HepG2 (cell line): ENCODE data around the gene MARK2. TPM values are rescaled to one million over a fixed set of nuclear protein-coding genes. Genes with fewer than 3 reads are reported as not detected.

Experiments
- ASH2L ChIP-seq: fragments of 300-600, 200-600 bp; sonication (generic); IDR thresholded peaks from 2 replicates; pipeline ENCODE4 v1.7.0; 2017; ENCODE audit warnings: low read depth, mild to moderate bottlenecking, moderate library complexity, mixed read lengths, low read length; ENCODE audit not compliant: insufficient read length
- ATF4 ChIP-seq, 2 experiments: fragments of 450-650 bp in 1 of 2; sonication (generic) in 1 of 2; formaldehyde crosslinking; IDR thresholded peaks; 2 replicates each; pipeline versions ENCODE4 v1.5.0 to v1.8.0; 2020 to 2022; ENCODE audit warnings: mild to moderate bottlenecking in 1 of 2, missing genetic modification reagents in 1 of 2
- CCDC6 ChIP-seq: sonication (generic); formaldehyde crosslinking; IDR thresholded peaks from 2 replicates; pipeline ENCODE4 v1.8.1; 2022; ENCODE audit warnings: mild to moderate bottlenecking, missing genetic modification reagents, moderate library complexity
- ELF3 ChIP-seq: IDR thresholded peaks from 2 replicates; pipeline ENCODE4 v1.6.1; 2016; ENCODE audit warnings: missing genetic modification reagents, missing compliant biosample characterization
- FOXK2 ChIP-seq: fragments of 450-650 bp; IDR thresholded peaks from 2 replicates; pipeline ENCODE4 v1.6.1; 2016
- GMEB1 ChIP-seq: sonication (generic); formaldehyde crosslinking; IDR thresholded peaks from 2 replicates; pipeline ENCODE4 v1.5.1; 2020; ENCODE audit warnings: missing genetic modification reagents, mild to moderate bottlenecking, borderline replicate concordance
- HCFC1 ChIP-seq: fragments of 150-350 bp; IDR thresholded peaks from 2 replicates; pipeline ENCODE4 v1.6.1; 2014; ENCODE audit warnings: low read depth, low read length
- MAZ ChIP-seq, 2 experiments: sonication (generic) in 1 of 2; formaldehyde crosslinking in 1 of 2; IDR thresholded peaks; 2 replicates each; pipeline versions ENCODE4 v1.5.0 to v1.6.1; 2012 to 2020; ENCODE audit warnings: low read depth in 2 of 2, mild to moderate bottlenecking in 2 of 2, borderline replicate concordance in 1 of 2, improper control_type of control experiment in 1 of 2, low read length in 1 of 2, missing genetic modification reagents in 1 of 2, moderate library complexity in 1 of 2
- MIER2 ChIP-seq: IDR thresholded peaks from 2 replicates; pipeline ENCODE4 v1.6.1; 2016; ENCODE audit warnings: missing biosample characterization, missing genetic modification reagents
- MIXL1 ChIP-seq: IDR thresholded peaks from 2 replicates; pipeline ENCODE4 v1.6.1; 2016
- MNT ChIP-seq: fragments of 450-650 bp; IDR thresholded peaks from 2 replicates; pipeline ENCODE4 v1.6.1; 2016
- NCOA1 ChIP-seq: sonication (generic); formaldehyde crosslinking; IDR thresholded peaks from 2 replicates; pipeline ENCODE4 v1.9.0; 2021; ENCODE audit warnings: missing genetic modification reagents
- NPAS2 ChIP-seq: sonication (generic); formaldehyde crosslinking; IDR thresholded peaks from 2 replicates; pipeline ENCODE4 v1.8.0; 2022; ENCODE audit warnings: mild to moderate bottlenecking, missing genetic modification reagents, borderline replicate concordance
- NR2F1 ChIP-seq, 2 experiments: fragments of 450-650 bp in 1 of 2; formaldehyde crosslinking in 1 of 2; IDR thresholded peaks; 2 replicates each; pipeline versions ENCODE4 v1.5.0 to v1.6.1; 2016 to 2020; ENCODE audit warnings: mild to moderate bottlenecking in 1 of 2, missing compliant biosample characterization in 1 of 2, missing genetic modification reagents in 1 of 2, moderate library complexity in 1 of 2
- NR2F6 ChIP-seq, 2 experiments: IDR thresholded peaks; 2 replicates each; pipeline ENCODE4 v1.6.1; 2016; ENCODE audit warnings: antibody characterized with exemption in 1 of 2, mild to moderate bottlenecking in 1 of 2
- RARG ChIP-seq: sonication (generic); formaldehyde crosslinking; IDR thresholded peaks from 2 replicates; pipeline ENCODE4 v1.4.0; 2020; ENCODE audit warnings: low read depth, mild to moderate bottlenecking, missing genetic modification reagents
- SRSF4 ChIP-seq: fragments of 200-400 bp; formaldehyde crosslinking; IDR thresholded peaks from one replicate; pipeline ENCODE4 v1.6.1; 2018; ENCODE audit warnings: mild to moderate bottlenecking, low read depth, low read length, moderate library complexity; ENCODE audit not compliant: poor library complexity, severe bottlenecking
- TRIM24 ChIP-seq: sonication (generic); formaldehyde crosslinking; IDR thresholded peaks from 2 replicates; pipeline ENCODE4 v1.8.0; 2022; ENCODE audit warnings: mild to moderate bottlenecking, missing genetic modification reagents
- U2AF1 ChIP-seq: fragments of 200-400 bp; formaldehyde crosslinking; optimal IDR thresholded peaks from 2 replicates; pipeline ENCODE3; 2017; ENCODE audit warnings: mild to moderate bottlenecking, low read depth, low read length
- YEATS4 ChIP-seq: sonication (generic); formaldehyde crosslinking; IDR thresholded peaks from 2 replicates; pipeline ENCODE4 v1.4.0; 2020; ENCODE audit warnings: missing genetic modification reagents, borderline replicate concordance
- ZBTB25 ChIP-seq: IDR thresholded peaks from 2 replicates; pipeline ENCODE4 v1.6.1; 2018; ENCODE audit warnings: missing genetic modification reagents
- ZMYM4 ChIP-seq: sonication (generic); formaldehyde crosslinking; IDR thresholded peaks from 2 replicates; pipeline ENCODE4 v1.8.1; 2023; ENCODE audit warnings: mild to moderate bottlenecking, missing genetic modification reagents
- ZNF451 ChIP-seq: sonication (generic); formaldehyde crosslinking; IDR thresholded peaks from 2 replicates; pipeline ENCODE4 v1.5.0; 2020; ENCODE audit warnings: mild to moderate bottlenecking, missing genetic modification reagents
- polyA plus RNA-seq, 8 experiments: library from polyadenylated mRNA; depleted of rRNA in 3 of 8; stranded (reverse) in 7 of 8; unstranded in 1 of 8; fragments of >200 nt; fragmentation: Illumina TruSeq in 4 of 8; extraction: Trizol in 4 of 8; gene quantifications; 2 replicates each; pipeline versions ENCODE4 v1.2.1 to v1.2.3, GENCODE V29; 2011 to 2016; ENCODE audit warnings: low read depth in 4 of 8, missing spikeins in 1 of 8, mixed read lengths in 1 of 8; ENCODE audit not compliant: insufficient read depth in 1 of 8
- total RNA-seq, 5 experiments: library from RNA; depleted of rRNA; stranded (reverse); fragments of >200 nt; fragmentation: Illumina TruSeq; extraction: Trizol; gene quantifications; 2 replicates each; pipeline ENCODE4 v1.2.3, GENCODE V29; 2016; ENCODE audit warnings: low read depth in 1 of 5

MARK2 gene
- total and polyA plus RNA-seq, 2 of the 13 experiments (the other 11 are each of a cell fraction or from before 2014, with no cell fraction given), result 13.5 to 13.9 TPM

GRCh38 chr11:63938479-63939396 is 99.8 kb downstream of the MARK2 start, which contains the start of gene NAA40 (continued):
- TF ChIP-seq NR2F6 (IDR thresholded peaks at IDR 0.05) (no peak; the same call in 1 of the 2 replicates), NR2F6 (CRISPR knock-in tag; IDR thresholded peaks at IDR 0.05) (no peak), NR2F1 (CRISPR knock-in tag; IDR thresholded peaks at IDR 0.05) (peak in 1 of 2 experiments; percentile 4; a peak in 1 of 4 replicates), CCDC6 (0 out of 2 replicates have a peak, but pooled peaks have one; percentile 72), MIER2 (CRISPR knock-in tag) (0 out of 2 replicates have a peak, but pooled peaks have one; percentile 16), ZNF451 (peak; percentile 21; the same call in 1 of the 2 replicates), ZBTB25 (CRISPR knock-in tag) (peak; percentile 43; the same call in 1 of the 2 replicates), FOXK2 (no peak), U2AF1 (no peak), MAZ (IDR thresholded peaks at IDR 0.05; ENCODE audit: borderline replicate concordance, low read depth, low read length) (peak; percentile 82; the same call in 1 of the 2 replicates), MAZ (CRISPR knock-in tag; IDR thresholded peaks at IDR 0.05; ENCODE audit: low read depth) (peak; percentile 75), SRSF4 (no peak), MIXL1 (CRISPR knock-in tag) (peak; percentile 33; the same call in 1 of the 2 replicates), TRIM24 (CRISPR knock-in tag) (no peak), ZMYM4 (0 out of 2 replicates have a peak, but pooled peaks have one; percentile 28), YEATS4 (peak; percentile 46; the same call in 1 of the 2 replicates), GMEB1 (CRISPR knock-in tag) (peak; percentile 74), NCOA1 (CRISPR knock-in tag) (no peak), HCFC1 (peak; percentile 71), MNT (peak; percentile 45; the same call in 1 of the 2 replicates), RARG (CRISPR knock-in tag) (no peak), ASH2L (peak; percentile 27), ATF4 (CRISPR knock-in tag; IDR thresholded peaks at IDR 0.05) (no peak), NPAS2 (CRISPR knock-in tag) (no peak), ELF3 (CRISPR knock-in tag) (0 out of 2 replicates have a peak, but pooled peaks have one; percentile 36)
